ENCODE results near the gene PRKD1. TPM values are rescaled to one million over a fixed set of nuclear protein-coding genes. Genes with fewer than 3 reads are reported as not detected.

PRKD1 gene
- total RNA-seq, 1 donor from 2014 or later = 13.5 TPM

GRCh38 chr14:29566194-29566593 lies 361.5 kb downstream of the PRKD1 start:
- H3K4me3 Mint-ChIP-seq = no peak overlapping the region
- H3K27me3 Mint-ChIP-seq (ENCODE audit: low read depth) = no peaks in the 10 kb centered on the region
- H3K4me1 Mint-ChIP-seq = no peaks in the 10 kb centered on the region
- no peak overlapping the region for H3K27ac Mint-ChIP-seq (ENCODE audit: unreplicated experiment)
- no peak for DNase-seq (ENCODE audit: low read depth, low spot score)
- TF ChIP-seq, protein P1, sequence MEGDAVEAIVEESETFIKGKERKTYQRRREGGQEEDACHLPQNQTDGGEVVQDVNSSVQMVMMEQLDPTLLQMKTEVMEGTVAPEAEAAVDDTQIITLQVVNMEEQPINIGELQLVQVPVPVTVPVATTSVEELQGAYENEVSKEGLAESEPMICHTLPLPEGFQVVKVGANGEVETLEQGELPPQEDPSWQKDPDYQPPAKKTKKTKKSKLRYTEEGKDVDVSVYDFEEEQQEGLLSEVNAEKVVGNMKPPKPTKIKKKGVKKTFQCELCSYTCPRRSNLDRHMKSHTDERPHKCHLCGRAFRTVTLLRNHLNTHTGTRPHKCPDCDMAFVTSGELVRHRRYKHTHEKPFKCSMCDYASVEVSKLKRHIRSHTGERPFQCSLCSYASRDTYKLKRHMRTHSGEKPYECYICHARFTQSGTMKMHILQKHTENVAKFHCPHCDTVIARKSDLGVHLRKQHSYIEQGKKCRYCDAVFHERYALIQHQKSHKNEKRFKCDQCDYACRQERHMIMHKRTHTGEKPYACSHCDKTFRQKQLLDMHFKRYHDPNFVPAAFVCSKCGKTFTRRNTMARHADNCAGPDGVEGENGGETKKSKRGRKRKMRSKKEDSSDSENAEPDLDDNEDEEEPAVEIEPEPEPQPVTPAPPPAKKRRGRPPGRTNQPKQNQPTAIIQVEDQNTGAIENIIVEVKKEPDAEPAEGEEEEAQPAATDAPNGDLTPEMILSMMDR (conservative IDR thresholded peaks at IDR 0.05) = no peak
- H3K9me3 Mint-ChIP-seq = peaks cover 4% of the 10 kb centered on the region
- H3K36me3 Mint-ChIP-seq (ENCODE audit: low read depth) = peaks cover 4% of the 10 kb centered on the region

DNA sequence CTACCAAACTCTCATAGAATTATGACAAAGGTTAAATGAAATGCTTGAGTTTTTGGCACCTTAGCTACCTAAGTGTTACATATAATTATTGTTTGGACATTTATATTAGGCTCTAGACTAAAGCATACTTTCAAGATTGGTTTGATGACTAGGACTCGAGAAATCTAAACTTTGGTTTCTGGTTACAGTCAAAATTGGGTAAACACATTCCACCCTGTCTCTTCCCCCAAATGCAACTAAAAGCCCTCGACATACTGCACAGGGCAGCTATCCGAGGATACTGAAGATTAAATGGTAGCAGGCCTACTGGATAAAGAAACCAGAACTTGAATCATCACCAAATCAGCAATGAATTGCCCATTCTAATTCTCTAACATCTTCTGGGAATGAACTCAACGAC lies 369.1 kb downstream of the PRKD1 start:
- Mint-ChIP-seq H3K27ac (ENCODE audit: unreplicated experiment) (no peak overlapping the region), H3K36me3 (ENCODE audit: low read depth) (no peaks in the 10 kb centered on the region), H3K27me3 (ENCODE audit: low read depth) (no peaks in the 10 kb centered on the region), H3K4me3 (no peak overlapping the region), H3K4me1 (peaks cover 1% of the 10 kb centered on the region), H3K9me3 (peaks cover 2% of the 10 kb centered on the region)
- TF ChIP-seq, protein P1 (conservative IDR thresholded peaks at IDR 0.05) = no peak
- no peak for DNase-seq (ENCODE audit: low read depth, low spot score)

DNA sequence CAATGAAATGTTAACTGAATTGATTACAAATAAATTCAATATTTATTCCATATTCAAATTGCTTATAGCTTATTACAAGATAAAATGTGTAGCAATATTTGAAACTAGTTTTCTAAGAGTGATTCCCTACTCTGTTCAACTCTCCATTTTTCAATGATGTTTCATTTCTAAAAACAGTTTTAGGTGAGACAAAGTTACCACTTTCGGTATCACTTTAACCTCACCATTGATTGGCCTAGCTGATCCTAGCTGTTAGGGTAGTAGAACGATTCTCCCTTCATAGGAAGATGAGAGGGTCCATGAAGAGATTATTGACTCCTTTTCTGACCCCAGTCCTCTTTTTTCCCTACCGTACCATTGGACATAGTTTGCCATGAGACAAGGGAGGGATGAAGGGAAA lies 373.3 kb downstream of the PRKD1 start:
- Mint-ChIP-seq H3K27ac (ENCODE audit: unreplicated experiment) (no peak overlapping the region), H3K27me3 (ENCODE audit: low read depth) (no peaks in the 10 kb centered on the region), H3K9me3 (peaks cover 2% of the 10 kb centered on the region), H3K4me1 (peaks cover 4% of the 10 kb centered on the region), H3K4me3 (no peak overlapping the region), H3K36me3 (ENCODE audit: low read depth) (no peaks in the 10 kb centered on the region)
- TF ChIP-seq, protein P1 (conservative IDR thresholded peaks at IDR 0.05) = no peak
- DNase-seq (ENCODE audit: low read depth, low spot score) = no peak

GRCh38 chr14:29553427-29553826 lies 374.2 kb downstream of the PRKD1 start:
- Mint-ChIP-seq H3K9me3 (peaks cover 2% of the 10 kb centered on the region), H3K4me1 (peaks cover 4% of the 10 kb centered on the region), H3K27me3 (ENCODE audit: low read depth) (no peaks in the 10 kb centered on the region), H3K36me3 (ENCODE audit: low read depth) (no peaks in the 10 kb centered on the region), H3K4me3 (no peak overlapping the region), H3K27ac (ENCODE audit: unreplicated experiment) (no peak overlapping the region)
- TF ChIP-seq, protein P1 (conservative IDR thresholded peaks at IDR 0.05) = no peak
- DNase-seq (ENCODE audit: low read depth, low spot score) = no peak

DNA sequence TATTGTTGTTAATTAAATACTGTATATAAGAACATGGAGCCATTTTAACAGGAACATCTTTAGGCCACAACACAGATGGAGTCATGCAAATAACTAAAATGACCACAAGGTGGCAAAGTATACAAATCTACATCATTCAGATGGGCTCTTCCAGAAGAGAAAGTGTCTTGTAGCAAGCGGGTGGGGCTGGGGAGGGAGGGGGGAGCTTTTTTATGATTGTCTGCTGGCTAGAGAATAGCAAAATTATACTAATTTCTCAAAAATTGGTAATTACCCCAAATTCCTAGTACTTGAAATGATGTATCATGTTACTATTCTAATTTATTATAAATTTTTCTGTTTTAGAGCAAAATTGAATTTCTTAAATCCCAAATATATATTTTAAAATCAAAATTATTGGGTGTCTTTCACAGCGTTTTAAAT lies 378.7 kb downstream of the PRKD1 start:
- H3K9me3 Mint-ChIP-seq = no peaks in the 10 kb centered on the region
- TF ChIP-seq, protein P1 (conservative IDR thresholded peaks at IDR 0.05) = peak; percentile 78
- H3K27me3 Mint-ChIP-seq (ENCODE audit: low read depth) = peaks cover 22% of the 10 kb centered on the region
- H3K27ac Mint-ChIP-seq (ENCODE audit: unreplicated experiment) = no peak overlapping the region
- H3K4me3 Mint-ChIP-seq = no peak overlapping the region
- no peaks in the 10 kb centered on the region for H3K36me3 Mint-ChIP-seq (ENCODE audit: low read depth)
- H3K4me1 Mint-ChIP-seq = peaks cover 4% of the 10 kb centered on the region
- DNase-seq (ENCODE audit: low read depth, low spot score) = no peak

DNA sequence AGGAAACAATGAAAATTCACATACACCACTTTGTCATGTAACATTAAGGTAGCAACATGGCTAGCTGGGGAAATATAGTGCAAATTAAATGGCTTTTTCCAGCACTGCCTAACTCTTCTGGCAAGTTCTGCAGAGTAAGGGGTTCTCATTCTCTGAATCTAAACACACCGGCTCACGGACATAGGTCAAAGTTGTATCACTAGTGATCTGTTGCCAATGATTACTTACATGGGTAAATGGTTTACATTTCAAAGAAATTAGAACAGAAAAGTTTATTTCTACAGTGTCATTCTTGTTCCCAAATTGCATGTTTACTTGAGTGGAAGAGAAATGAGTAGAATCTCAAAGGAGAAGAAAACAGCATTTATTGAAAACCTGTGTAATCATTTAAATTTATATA lies 381.9 kb downstream of the PRKD1 start:
- no peak for DNase-seq (ENCODE audit: low read depth, low spot score)
- H3K4me1 Mint-ChIP-seq = no peaks in the 10 kb centered on the region
- H3K27ac Mint-ChIP-seq (ENCODE audit: unreplicated experiment) = no peak overlapping the region
- no peak overlapping the region for H3K4me3 Mint-ChIP-seq
- peaks cover 46% of the 10 kb centered on the region for H3K27me3 Mint-ChIP-seq (ENCODE audit: low read depth)
- TF ChIP-seq, protein P1 (conservative IDR thresholded peaks at IDR 0.05) = no peak
- no peaks in the 10 kb centered on the region for H3K36me3 Mint-ChIP-seq (ENCODE audit: low read depth)
- no peaks in the 10 kb centered on the region for H3K9me3 Mint-ChIP-seq

Measured in neural crest cell (in vitro differentiated cells).